GM12878 (cell line): ENCODE data around the gene FUT3. TPM values are rescaled to one million over a fixed set of nuclear protein-coding genes. Genes with fewer than 3 reads are reported as not detected.
A peak's percentile ranks its signal among the peaks of the same experiment; 100 is the strongest.

Experiments
- ATAC-seq: fragments of 200-7000 bp; cut with Tn5 transposase; 3 replicates; pipeline ENCODE4 v1.9.1; 2020; ENCODE audit warnings: mild to moderate bottlenecking, moderate library complexity
- BruUV-seq: library from RNA; stranded (reverse); fragments of 400-500 nt; replicated peaks from 2 replicates; lab custom pipeline; 2021; lab: Mats Ljungman, UMichigan
- CTCF ChIA-PET: fragments of 300-600 bp; sonication (Branson Sonifier 250); formaldehyde crosslinking; extraction: SDS; loops from one replicate; lab custom pipeline; 2021; ENCODE audit warnings: inconsistent platforms; lab: Yijun Ruan, JAX
- POLR2A ChIA-PET: fragments of 350-600 bp; formaldehyde crosslinking; extraction: SDS; loops from one replicate; lab custom pipeline; 2021; ENCODE audit warnings: inconsistent platforms; lab: Charles Lee
- RAD21 ChIA-PET: fragments of 300-600 bp; sonication (Branson Sonifier 250); formaldehyde crosslinking; loops from one replicate; lab custom pipeline; 2023; ENCODE audit warnings: antibody characterized with exemption; ENCODE audit not compliant: unreplicated experiment; lab: Charles Lee
- SMC1A ChIA-PET: fragments of 300-600 bp; sonication (Branson Sonifier 250); formaldehyde crosslinking; loops from one replicate; lab custom pipeline; 2023; ENCODE audit not compliant: unreplicated experiment, uncharacterized antibody; lab: Charles Lee
- DNase-seq: peaks from one replicate; pipeline ENCODE4 v3.0.0-alpha.2; 2011; ENCODE audit warnings: low read depth, low spot score
- FAIRE-seq: peaks from 3 replicates; lab custom pipeline; 2011; peaks lifted over from hg19 to GRCh38; lab: Jason Lieb, UNC
- H2AFZ ChIP-seq: 2 replicates; pipeline ENCODE4 v1.6.0; 2011; ENCODE audit warnings: low read depth, low read length, control low read depth; ENCODE audit not compliant: control insufficient read depth
- H3K27ac ChIP-seq: 2 replicates; pipeline ENCODE4 v1.5.1; 2011; ENCODE audit warnings: control low read depth; ENCODE audit not compliant: control insufficient read depth, insufficient read depth
- H3K27me3 ChIP-seq, 2 experiments: replicated peaks in 1 of 2; 2 replicates each; pipeline versions ENCODE4 v1.6.0 to v1.6.1; 2011; ENCODE audit warnings: low read length in 1 of 2; ENCODE audit not compliant: control insufficient read depth in 2 of 2, insufficient read depth in 2 of 2
- H3K36me3 ChIP-seq, 2 experiments: 2 replicates each; pipeline ENCODE4 v1.5.1; 2011; ENCODE audit warnings: low read length in 1 of 2; ENCODE audit not compliant: control insufficient read depth in 2 of 2, insufficient read depth in 2 of 2
- H3K4me1 ChIP-seq: 2 replicates; pipeline ENCODE4 v1.6.1; 2011; ENCODE audit warnings: mild to moderate bottlenecking, low read length, moderate library complexity, mixed read lengths; ENCODE audit not compliant: control insufficient read depth, insufficient read depth
- H3K4me2 ChIP-seq: 2 replicates; pipeline ENCODE4 v1.6.0; 2011; ENCODE audit warnings: control low read depth; ENCODE audit not compliant: control insufficient read depth, insufficient read depth
- H3K4me3 ChIP-seq: fragments of 200-600 bp; sonication (generic); 2 replicates; pipeline ENCODE4 v1.5.1; 2016
- H3K79me2 ChIP-seq: 2 replicates; pipeline ENCODE4 v1.6.0; 2011; ENCODE audit warnings: low read length; ENCODE audit not compliant: control insufficient read depth, insufficient read depth
- H3K9ac ChIP-seq: 2 replicates; pipeline ENCODE4 v1.8.0; 2011; ENCODE audit warnings: low read length, control low read depth, mixed read lengths; ENCODE audit not compliant: control insufficient read depth, insufficient read depth
- H3K9me3 ChIP-seq: replicated peaks from 3 replicates; pipeline ENCODE4 v1.5.1; 2011; ENCODE audit warnings: mild to moderate bottlenecking, low read length; ENCODE audit not compliant: control insufficient read depth, insufficient read depth
- H4K20me1 ChIP-seq: 2 replicates; pipeline ENCODE4 v1.6.0; 2011; ENCODE audit not compliant: control insufficient read depth, insufficient read depth
- CTCF ChIP-seq, 3 experiments: IDR thresholded peaks in 2 of 3; conservative IDR thresholded peaks in 1 of 3; 2 replicates each; pipeline ENCODE4 v1.5.1; 2011; ENCODE audit warnings: low read depth in 3 of 3, low read length in 3 of 3, mild to moderate bottlenecking in 3 of 3, control low read depth in 2 of 3, moderate library complexity in 2 of 3, inconsistent platforms in 1 of 3, mixed read lengths in 1 of 3; ENCODE audit not compliant: control insufficient read depth in 2 of 3, insufficient read depth in 1 of 3; ENCODE audit errors: extremely low read depth in 1 of 3
- TCF12 ChIP-seq: IDR thresholded peaks from 2 replicates; pipeline ENCODE4 v1.6.1; 2011; ENCODE audit warnings: low read depth, mild to moderate bottlenecking, low read length
- WGBS: methylation state at CpG from one replicate; pipeline ENCODE4 v1.1.6; 2016; ENCODE audit warnings: low lambda C conversion rate; ENCODE audit not compliant: insufficient replicate concordance, insufficient coverage; ENCODE audit errors: missing lambda C conversion rate; 5-methylcytosine and 5-hydroxymethylcytosine counted together
- in situ Hi-C: fragments of 300-500 bp; cut with MboI; formaldehyde crosslinking; loops from 9 replicates; pipeline ENCODE4 v1.14.3; 2018; ENCODE audit warnings: mixed read lengths
- intact Hi-C: fragments of 100-400 bp; cut with micrococcal nuclease; formaldehyde crosslinking; loops from one replicate; pipeline ENCODE4 v1.14.2; 2022; ENCODE audit not compliant: unreplicated experiment
- polyA plus RNA-seq, 11 experiments: library from polyadenylated mRNA; depleted of rRNA in 4 of 11; unstranded in 6 of 11; stranded (reverse) in 5 of 11; fragments of >200 nt; fragmentation: Nextera tagmentation in 4 of 11; fragmentation: Illumina TruSeq in 1 of 11; extraction: Ambion mirVana in 4 of 11; extraction: Trizol in 1 of 11; gene quantifications; 1 replicate in 1 of 11; 2 replicates in 10 of 11; pipeline versions ENCODE4 v1.2.1 to v1.2.3, GENCODE V29; 2011 to 2016; ENCODE audit warnings: inconsistent platforms in 2 of 11, missing spikeins in 2 of 11, low read depth in 1 of 11
- total RNA-seq, 4 experiments: library from RNA; depleted of rRNA in 3 of 4; stranded (reverse); fragments of >200 nt in 3 of 4; fragmentation: Illumina TruSeq in 1 of 4; extraction: Trizol in 1 of 4; gene quantifications; 2 replicates each; pipeline versions ENCODE4 v1.2.1 to v1.2.3, GENCODE V29; 2013 to 2021

FUT3 gene
- total and polyA plus RNA-seq, 10 of the 15 experiments (the other 5 are each of a cell fraction or from before 2014, with no cell fraction given), result 0.04 to 0.31 (median 0.07) TPM; not detected in 7

- no peak for TF ChIP-seq TCF12
- TF ChIP-seq CTCF (IDR thresholded peaks at IDR 0.05 in 2 of 3, conservative IDR thresholded peaks at IDR 0.05 in 1 of 3; ENCODE audit: control insufficient read depth in 2 of 3, extremely low read depth in 1 of 3, insufficient read depth in 1 of 3, low read depth in 3 of 3, low read length in 3 of 3), result peak in 2 of 3 experiments; percentile 13 to 18; a peak in 2 of 6 replicates
- ChIA-PET SMC1A (interaction anchor here (1.0 kb wide), 1 partner anchor 20 kb away, joined by 6 read pairs; no protein-coding TSS in a partner anchor), POLR2A (no interaction called here), RAD21 (no interaction called here), CTCF (interaction anchor here (1.1 kb wide), 1 partner anchor 20 kb away, joined by 7 read pairs; no protein-coding TSS in a partner anchor)
- H3K4me2 ChIP-seq, result no peak overlapping the region
- FAIRE-seq, result no peak
- H3K27me3 ChIP-seq, result peaks cover 0 to 4% of the 10 kb centered on the region in 2 experiments; a peak in 2 of 4 replicates
- ATAC-seq, result no peak
- no TSS peak for BruUV-seq
- no peak overlapping the region for H3K27ac ChIP-seq
- no peak overlapping the region for H2AFZ ChIP-seq
- no peak for DNase-seq
- no peaks in the 10 kb centered on the region for H4K20me1 ChIP-seq
- 70% methylated on average over 29 of the region's 30 CpGs for WGBS
- H3K36me3 ChIP-seq, result no peaks in the 10 kb centered on the region
- H3K9ac ChIP-seq, result no peak overlapping the region
- in situ Hi-C loops (no loop called here), intact Hi-C loops (no loop called here)
- H3K4me1 ChIP-seq, result peaks cover 16% of the 10 kb centered on the region
- no peaks in the 10 kb centered on the region for H3K9me3 ChIP-seq
- no peaks in the 10 kb centered on the region for H3K79me2 ChIP-seq
- no peak overlapping the region for H3K4me3 ChIP-seq
Observed at GRCh38 chr19:5823579-5824281, 27.5 kb downstream of the FUT3 start.
